Measurements from ENCODE around the gene IFT122. TPM values are rescaled to one million over a fixed set of nuclear protein-coding genes. Genes with fewer than 3 reads are reported as not detected.

Gene IFT122
- total and polyA plus RNA-seq, 2 donors (not counting 3 experiments of a cell fraction or from before 2014, with no cell fraction given) = 38.4 to 41.7 TPM

DNA sequence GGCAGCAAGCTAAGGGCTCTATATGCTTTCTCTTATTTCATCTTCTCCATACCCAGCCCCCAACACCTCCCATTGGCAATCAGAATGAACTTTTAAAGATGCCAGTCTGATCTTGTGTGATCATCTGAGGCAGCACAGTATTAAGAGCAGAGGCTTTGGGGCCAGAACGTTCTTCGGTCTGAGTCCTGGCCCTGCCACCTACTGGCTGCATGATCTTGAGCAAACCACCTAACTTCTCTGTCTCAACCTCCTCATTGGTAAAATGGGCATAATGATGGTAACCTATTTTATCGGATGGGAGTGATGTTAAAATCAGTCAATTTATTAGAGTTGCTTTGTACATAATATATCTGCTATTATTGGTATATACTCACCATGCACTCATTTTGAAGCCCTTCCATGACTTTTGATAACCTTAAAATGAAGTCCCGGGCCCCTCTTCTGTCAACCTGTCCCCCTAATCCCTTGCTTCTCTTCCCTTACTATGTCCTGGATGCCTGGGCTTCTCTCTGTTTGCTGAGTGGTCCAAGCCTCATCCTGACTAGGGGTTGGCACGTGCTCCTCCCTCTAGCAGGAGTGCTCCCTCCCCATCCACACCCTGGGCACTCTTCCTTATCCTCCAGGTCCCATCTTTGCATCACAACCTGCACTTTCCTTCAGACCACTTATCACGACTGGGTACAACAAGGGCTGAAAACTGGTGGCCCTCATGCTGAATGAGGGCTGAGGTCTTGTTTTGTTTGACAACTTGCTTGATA is 17.9 kb upstream of the IFT122 start:
- POLR2A ChIA-PET = no interaction called here
- peak; percentile 40 for FAIRE-seq

DNA sequence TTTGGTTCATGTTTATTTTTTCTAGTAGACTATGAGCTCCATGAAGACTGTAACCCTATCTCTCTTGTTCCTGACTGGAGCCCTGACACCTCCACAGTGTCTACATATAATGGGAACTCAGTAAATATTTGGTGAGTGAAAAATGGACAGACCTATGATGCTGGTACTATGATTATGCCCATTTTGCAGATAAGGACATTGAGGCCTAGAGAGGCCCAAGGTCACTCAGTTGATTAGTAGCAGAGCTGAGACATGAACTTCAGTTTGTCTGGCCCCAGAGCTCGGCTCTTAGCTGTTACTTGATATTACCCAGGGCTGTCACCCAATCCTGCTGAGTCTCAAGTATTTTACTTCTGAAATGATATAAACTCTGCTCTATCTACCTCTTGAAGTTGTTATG is 17.1 kb upstream of the IFT122 start:
- H2AFZ ChIP-seq (ENCODE audit: low read depth, low read length) = no peak overlapping the region
- H3K4me2 ChIP-seq (ENCODE audit: insufficient read depth, low read length) = no peak overlapping the region
- intact Hi-C loops (cut with micrococcal nuclease) (no loop called here), dilution Hi-C loops (cut with MboI; ENCODE audit: extremely low pct_ligation_motif_present, low sequenced_read_pairs) (no loop called here)
- H3K36me3 ChIP-seq (ENCODE audit: control insufficient read depth in 2 of 2, extremely low read depth in 1 of 2, insufficient read depth in 2 of 2, low read length in 2 of 2) = no peaks in the 10 kb centered on the region
- CTCF ChIA-PET = interaction anchor here (0.6 to 3.9 kb wide), 8 partner anchors 9 to 627 kb away, joined by 3 to 25 read pairs (median 3); no protein-coding TSS in a partner anchor
- FAIRE-seq = no peak
- no peak overlapping the region for H3K9ac ChIP-seq (replicated peaks; ENCODE audit: extremely low read depth, insufficient read depth, low read length)
- H3K4me1 ChIP-seq (ENCODE audit: control insufficient read depth, extremely low read depth, insufficient read depth, low read length) = peaks cover 2% of the 10 kb centered on the region
- H3K9me1 ChIP-seq (replicated peaks; ENCODE audit: control insufficient read depth, extremely low read depth, insufficient read depth, low read length) = no peaks in the 10 kb centered on the region
- H3K27me3 ChIP-seq (ENCODE audit: control insufficient read depth in 2 of 2, insufficient read depth in 2 of 2, low read length in 2 of 2) = peaks cover 0 to 4% of the 10 kb centered on the region in 2 experiments
- no TSS peak for BruUV-seq (replicated peaks)
- H3K27ac ChIP-seq (ENCODE audit: insufficient read depth, low read depth, low read length) = no peak overlapping the region
- POLR2A ChIA-PET = no interaction called here
- no peaks in the 10 kb centered on the region for H3K9me3 ChIP-seq (replicated peaks; ENCODE audit: control insufficient read depth, insufficient read depth, low read length)
- no peak overlapping the region for H3K4me3 ChIP-seq (replicated peaks in 1 of 3; ENCODE audit: insufficient read depth in 1 of 3, low read depth in 1 of 3, low read length in 3 of 3)
- TF ChIP-seq JUN (IDR thresholded peaks at IDR 0.05; ENCODE audit: borderline replicate concordance, insufficient read depth, insufficient read length, low read depth) (no peak), EZH2 (IDR thresholded peaks at IDR 0.05; ENCODE audit: borderline replicate concordance, low read depth, low read length, severe bottlenecking) (no peak), POLR2A (IDR thresholded peaks at IDR 0.05; ENCODE audit: low read depth, low read length) (no peak), MYC (IDR thresholded peaks at IDR 0.05; ENCODE audit: low read depth, low read length) (no peak), FOS (IDR thresholded peaks at IDR 0.05; ENCODE audit: borderline replicate concordance, insufficient read depth, low read length) (no peak), GATA2 (IDR thresholded peaks at IDR 0.05; ENCODE audit: insufficient read depth, insufficient read length, low read depth, low read length) (no peak), POLR2AphosphoS5 (IDR thresholded peaks at IDR 0.05; ENCODE audit: insufficient read depth, low read depth, low read length) (no peak)
- TF ChIP-seq, protein P1, sequence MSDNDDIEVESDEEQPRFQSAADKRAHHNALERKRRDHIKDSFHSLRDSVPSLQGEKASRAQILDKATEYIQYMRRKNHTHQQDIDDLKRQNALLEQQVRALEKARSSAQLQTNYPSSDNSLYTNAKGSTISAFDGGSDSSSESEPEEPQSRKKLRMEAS (IDR thresholded peaks at IDR 0.05; ENCODE audit: insufficient read depth, insufficient read length) = no peak
- TF ChIP-seq, protein P2, sequence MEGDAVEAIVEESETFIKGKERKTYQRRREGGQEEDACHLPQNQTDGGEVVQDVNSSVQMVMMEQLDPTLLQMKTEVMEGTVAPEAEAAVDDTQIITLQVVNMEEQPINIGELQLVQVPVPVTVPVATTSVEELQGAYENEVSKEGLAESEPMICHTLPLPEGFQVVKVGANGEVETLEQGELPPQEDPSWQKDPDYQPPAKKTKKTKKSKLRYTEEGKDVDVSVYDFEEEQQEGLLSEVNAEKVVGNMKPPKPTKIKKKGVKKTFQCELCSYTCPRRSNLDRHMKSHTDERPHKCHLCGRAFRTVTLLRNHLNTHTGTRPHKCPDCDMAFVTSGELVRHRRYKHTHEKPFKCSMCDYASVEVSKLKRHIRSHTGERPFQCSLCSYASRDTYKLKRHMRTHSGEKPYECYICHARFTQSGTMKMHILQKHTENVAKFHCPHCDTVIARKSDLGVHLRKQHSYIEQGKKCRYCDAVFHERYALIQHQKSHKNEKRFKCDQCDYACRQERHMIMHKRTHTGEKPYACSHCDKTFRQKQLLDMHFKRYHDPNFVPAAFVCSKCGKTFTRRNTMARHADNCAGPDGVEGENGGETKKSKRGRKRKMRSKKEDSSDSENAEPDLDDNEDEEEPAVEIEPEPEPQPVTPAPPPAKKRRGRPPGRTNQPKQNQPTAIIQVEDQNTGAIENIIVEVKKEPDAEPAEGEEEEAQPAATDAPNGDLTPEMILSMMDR (IDR thresholded peaks at IDR 0.05; ENCODE audit: extremely low read depth in 1 of 2, insufficient read depth in 1 of 2, low read depth in 1 of 2, low read length in 2 of 2) = no peak
- no peak for DNase-seq (ENCODE audit: low read depth, low spot score)
- H4K20me1 ChIP-seq (replicated peaks; ENCODE audit: control insufficient read depth, extremely low read depth, insufficient read depth, low read length) = no peaks in the 10 kb centered on the region
- no peaks in the 10 kb centered on the region for H3K79me2 ChIP-seq (ENCODE audit: control insufficient read depth, insufficient read depth, low read length)

More for the DNA sequence above, 17.9 kb upstream of the IFT122 start:
- no peak for TF ChIP-seq GATA2 (IDR thresholded peaks at IDR 0.05; ENCODE audit: insufficient read depth, insufficient read length, low read depth, low read length)
- TF ChIP-seq, protein P2 (IDR thresholded peaks at IDR 0.05; ENCODE audit: extremely low read depth in 1 of 2, insufficient read depth in 1 of 2, low read depth in 1 of 2, low read length in 2 of 2) = peak in 1 of 2 donors; percentile 25
- H3K4me1 ChIP-seq (ENCODE audit: control insufficient read depth, extremely low read depth, insufficient read depth, low read length) = peaks cover 6% of the 10 kb centered on the region
- CTCF ChIA-PET = interaction anchor here (0.6 to 3.9 kb wide), 7 partner anchors 9 to 628 kb away, joined by 3 to 25 read pairs (median 3); no protein-coding TSS in a partner anchor
- no TSS peak for BruUV-seq (replicated peaks)
- peak; percentile 19 for DNase-seq (ENCODE audit: low read depth, low spot score)
- H3K79me2 ChIP-seq (ENCODE audit: control insufficient read depth, insufficient read depth, low read length) = no peaks in the 10 kb centered on the region
- H3K9me3 ChIP-seq (replicated peaks; ENCODE audit: control insufficient read depth, insufficient read depth, low read length) = no peaks in the 10 kb centered on the region
- intact Hi-C loops (cut with micrococcal nuclease) (no loop called here), dilution Hi-C loops (cut with MboI; ENCODE audit: extremely low pct_ligation_motif_present, low sequenced_read_pairs) (no loop called here)
- no peaks in the 10 kb centered on the region for H4K20me1 ChIP-seq (replicated peaks; ENCODE audit: control insufficient read depth, extremely low read depth, insufficient read depth, low read length)
- H3K4me2 ChIP-seq (ENCODE audit: insufficient read depth, low read length) = no peak overlapping the region
- no peak overlapping the region for H2AFZ ChIP-seq (ENCODE audit: low read depth, low read length)
- no peaks in the 10 kb centered on the region for H3K36me3 ChIP-seq (ENCODE audit: control insufficient read depth in 2 of 2, extremely low read depth in 1 of 2, insufficient read depth in 2 of 2, low read length in 2 of 2)
- no peaks in the 10 kb centered on the region for H3K9me1 ChIP-seq (replicated peaks; ENCODE audit: control insufficient read depth, extremely low read depth, insufficient read depth, low read length)
- no peak overlapping the region for H3K9ac ChIP-seq (replicated peaks; ENCODE audit: extremely low read depth, insufficient read depth, low read length)
- no peak overlapping the region for H3K27ac ChIP-seq (ENCODE audit: insufficient read depth, low read depth, low read length)
- H3K27me3 ChIP-seq (ENCODE audit: control insufficient read depth in 2 of 2, insufficient read depth in 2 of 2, low read length in 2 of 2) = no peaks in the 10 kb centered on the region
- H3K4me3 ChIP-seq (replicated peaks in 1 of 3; ENCODE audit: insufficient read depth in 1 of 3, low read depth in 1 of 3, low read length in 3 of 3) = no peak overlapping the region

Measured in endothelial cell of umbilical vein (primary cell).